Duodenal mucosa (tissue), 2 donors: Measurements from ENCODE around the gene SQSTM1.

Experiments used
- H3K27ac ChIP-seq: one replicate; pipeline ENCODE4 v1.7.0; 2013; ENCODE audit warnings: low read depth, low read length
- H3K27me3 ChIP-seq, 2 donors: one replicate each; pipeline ENCODE4 v1.7.0; 2013; ENCODE audit warnings: low read length in 2 of 2, control low read depth in 1 of 2; ENCODE audit not compliant: insufficient read depth in 2 of 2, control insufficient read depth in 1 of 2
- H3K36me3 ChIP-seq, 2 donors: one replicate each; pipeline ENCODE4 v1.7.0; 2013; ENCODE audit warnings: low read length in 2 of 2, control low read depth in 1 of 2; ENCODE audit not compliant: insufficient read depth in 2 of 2, control insufficient read depth in 1 of 2
- H3K4me1 ChIP-seq, 2 donors: one replicate each; pipeline ENCODE4 v1.7.0; 2013; ENCODE audit warnings: low read length in 2 of 2, control low read depth in 1 of 2; ENCODE audit not compliant: insufficient read depth in 2 of 2, control insufficient read depth in 1 of 2
- H3K4me3 ChIP-seq, 2 donors: one replicate each; pipeline ENCODE4 v1.7.0; 2013; ENCODE audit warnings: low read length in 2 of 2, low read depth in 1 of 2
- H3K9ac ChIP-seq, 2 donors: one replicate each; pipeline ENCODE4 v1.7.0; 2013; ENCODE audit warnings: low read length in 2 of 2, low read depth in 1 of 2
- H3K9me3 ChIP-seq, 2 donors: one replicate each; pipeline ENCODE4 v1.7.0; 2013; ENCODE audit warnings: low read length in 2 of 2, control low read depth in 1 of 2; ENCODE audit not compliant: control insufficient read depth in 1 of 2

SQSTM1 gene

DNA sequence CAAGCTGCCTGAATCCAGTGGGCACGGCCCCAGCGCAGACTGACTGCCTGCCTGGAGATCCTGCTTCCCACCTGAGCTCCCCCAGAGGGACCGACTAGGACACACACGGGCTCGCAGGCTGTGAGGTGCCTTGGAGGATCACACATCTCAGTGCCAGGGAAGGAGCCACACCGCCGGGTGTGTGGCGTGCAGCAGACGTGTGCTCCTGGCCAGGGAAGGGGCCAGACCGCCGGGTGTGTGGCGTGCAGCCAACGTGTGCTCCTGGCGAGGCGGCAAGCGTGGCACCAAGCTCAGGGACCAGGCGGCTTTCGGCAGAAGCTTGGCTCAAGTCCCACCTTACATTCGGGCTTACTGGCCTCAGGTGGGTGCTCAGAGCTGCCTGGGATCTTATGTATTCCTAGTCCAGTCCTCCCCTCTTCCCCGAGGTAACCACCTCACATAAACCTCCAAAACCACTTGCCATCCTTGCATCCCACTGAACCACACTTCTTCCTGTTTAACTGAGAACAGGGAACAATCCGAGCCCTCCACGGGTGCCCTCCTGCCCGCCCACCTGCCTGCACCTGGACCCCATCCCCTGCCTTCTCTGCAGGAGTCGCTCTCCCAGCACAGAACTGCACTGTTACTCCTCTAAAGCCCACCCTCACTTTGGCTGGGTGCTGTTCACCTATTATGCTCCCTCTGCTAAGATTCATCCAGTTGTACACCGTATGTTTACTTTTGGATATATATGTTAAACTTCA is 60.3 kb downstream of the SQSTM1 start:
- H3K9ac ChIP-seq = no peak overlapping the region
- no peak overlapping the region for H3K27ac ChIP-seq
- peaks cover 51 to 76% of the 10 kb centered on the region in 2 donors for H3K36me3 ChIP-seq
- H3K27me3 ChIP-seq = no peaks in the 10 kb centered on the region
- H3K4me3 ChIP-seq = no peak overlapping the region
- H3K4me1 ChIP-seq = no peaks in the 10 kb centered on the region
- H3K9me3 ChIP-seq = peaks cover 12 to 14% of the 10 kb centered on the region in 2 donors

DNA sequence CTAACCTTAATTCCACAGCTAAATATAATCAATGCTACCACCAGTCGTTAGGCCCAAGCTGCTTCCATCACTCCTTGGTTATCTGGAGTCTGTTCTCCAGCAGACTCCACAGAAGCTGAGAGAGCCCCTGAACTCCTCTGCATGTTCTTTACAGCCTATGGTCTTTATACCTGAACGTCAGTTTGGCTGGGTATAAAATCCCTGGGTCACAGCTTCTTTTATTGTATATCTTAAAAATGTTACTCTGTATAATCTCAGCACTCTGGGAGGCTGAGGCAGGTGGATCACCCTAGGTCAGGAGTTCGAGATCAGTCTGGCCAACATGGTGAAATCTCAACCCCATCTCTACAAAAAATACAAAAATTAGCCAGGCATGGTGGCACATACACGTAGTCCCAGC is 61.6 kb downstream of the SQSTM1 start:
- peaks cover 53 to 79% of the 10 kb centered on the region in 2 donors for H3K36me3 ChIP-seq
- H3K27ac ChIP-seq = no peak overlapping the region
- H3K27me3 ChIP-seq = no peaks in the 10 kb centered on the region
- H3K9ac ChIP-seq = no peak overlapping the region
- no peaks in the 10 kb centered on the region for H3K4me1 ChIP-seq
- H3K9me3 ChIP-seq = peaks cover 12 to 14% of the 10 kb centered on the region in 2 donors
- no peak overlapping the region for H3K4me3 ChIP-seq

DNA sequence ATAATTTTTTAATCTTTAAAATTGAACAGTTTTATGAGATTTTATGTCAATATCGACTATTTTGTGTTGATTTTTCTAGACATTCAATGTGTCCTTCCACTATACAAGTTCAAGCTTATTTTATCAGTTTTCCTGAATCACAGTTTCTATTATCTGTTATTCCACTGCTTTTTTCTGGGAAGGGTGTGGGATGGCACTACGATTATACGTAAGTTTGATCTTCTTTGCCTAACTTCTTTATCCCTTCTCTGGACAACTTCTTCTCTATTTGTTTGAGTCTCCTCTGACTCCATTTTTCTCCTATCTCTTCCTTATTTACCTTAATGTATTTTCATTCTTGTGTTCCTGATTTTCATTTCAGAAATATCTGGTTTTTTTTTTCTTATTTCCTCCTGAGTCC is 62.5 kb downstream of the SQSTM1 start:
- Histone ChIP-seq H3K9me3 (peaks cover 12 to 14% of the 10 kb centered on the region in 2 donors), H3K27me3 (no peaks in the 10 kb centered on the region), H3K27ac (no peak overlapping the region), H3K4me1 (no peaks in the 10 kb centered on the region), H3K4me3 (no peak overlapping the region), H3K36me3 (peaks cover 57 to 81% of the 10 kb centered on the region in 2 donors), H3K9ac (no peak overlapping the region)

DNA sequence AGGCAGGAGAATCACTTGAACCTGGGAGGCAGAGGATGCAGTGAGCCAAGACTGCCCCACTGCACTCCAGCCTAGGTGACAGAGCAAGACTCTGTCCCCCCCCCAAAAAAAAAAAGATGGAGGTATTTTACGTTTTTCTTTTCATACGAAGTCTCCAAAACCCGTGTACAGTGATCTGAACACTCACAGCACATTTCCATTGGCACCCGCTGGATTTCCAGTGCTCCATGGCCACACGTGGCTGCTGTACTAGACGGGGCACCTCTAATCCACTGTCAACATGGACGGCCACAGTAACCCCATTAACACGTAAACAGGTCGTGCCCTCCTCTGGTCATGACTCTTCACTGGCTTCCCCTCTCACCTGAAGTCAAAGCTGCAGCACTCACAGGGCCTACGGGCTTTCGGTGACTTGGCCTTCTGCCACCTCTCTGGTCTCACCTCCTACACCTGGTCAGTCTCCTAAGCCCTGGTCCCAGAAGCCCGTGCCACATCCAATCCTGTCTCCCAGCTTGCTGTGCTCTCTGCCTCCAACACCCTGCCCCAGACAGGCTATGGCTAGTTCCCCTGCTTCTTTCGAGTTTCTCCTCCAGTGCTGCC is 64.9 kb downstream of the SQSTM1 start:
- no peak overlapping the region for H3K27ac ChIP-seq
- no peak overlapping the region for H3K4me3 ChIP-seq
- H3K27me3 ChIP-seq = no peaks in the 10 kb centered on the region
- no peaks in the 10 kb centered on the region for H3K4me1 ChIP-seq
- peaks cover 12 to 14% of the 10 kb centered on the region in 2 donors for H3K9me3 ChIP-seq
- H3K36me3 ChIP-seq = peaks cover 55 to 82% of the 10 kb centered on the region in 2 donors
- no peak overlapping the region for H3K9ac ChIP-seq

GRCh38 chr5:179886190-179886911 is 65.6 kb downstream of the SQSTM1 start:
- H3K4me3 ChIP-seq = no peak overlapping the region
- no peak overlapping the region for H3K27ac ChIP-seq
- peaks cover 12 to 14% of the 10 kb centered on the region in 2 donors for H3K9me3 ChIP-seq
- no peak overlapping the region for H3K9ac ChIP-seq
- H3K27me3 ChIP-seq = no peaks in the 10 kb centered on the region
- H3K36me3 ChIP-seq = peaks cover 62 to 82% of the 10 kb centered on the region in 2 donors
- no peaks in the 10 kb centered on the region for H3K4me1 ChIP-seq

DNA sequence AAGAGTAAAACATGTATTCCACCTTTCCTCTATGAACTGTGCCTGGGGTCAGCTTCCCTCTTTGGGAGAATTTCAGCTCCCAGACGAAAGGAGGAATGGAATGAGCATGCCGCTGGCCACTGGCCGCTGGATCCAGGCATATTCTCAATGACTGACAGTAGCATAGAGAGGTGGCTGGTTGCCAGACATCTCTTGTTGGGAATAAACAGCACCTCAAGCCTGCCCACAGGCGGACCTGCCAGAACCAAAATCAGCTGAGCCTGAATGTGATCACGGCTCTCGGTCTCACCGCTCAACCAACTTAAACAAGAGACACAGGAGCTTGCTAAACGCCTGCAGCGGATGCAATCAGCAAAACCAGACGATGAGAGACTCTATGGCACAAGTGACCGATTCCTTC is 66.4 kb downstream of the SQSTM1 start:
- Histone ChIP-seq H3K36me3 (peaks cover 69 to 88% of the 10 kb centered on the region in 2 donors), H3K9me3 (peaks cover 12 to 14% of the 10 kb centered on the region in 2 donors), H3K4me1 (no peaks in the 10 kb centered on the region), H3K27me3 (no peaks in the 10 kb centered on the region), H3K27ac (no peak overlapping the region), H3K4me3 (no peak overlapping the region), H3K9ac (no peak overlapping the region)
